Retina (tissue), 1 donor: ENCODE data around the gene NPIPA1.
"Not testable (repeated sequence)": the region's sequence is repeated elsewhere in the genome, so short reads cannot be mapped to it uniquely, and the experiment has no call there.

Source experiments
- DNase-seq: peaks from one replicate; pipeline ENCODE4 v3.0.0-alpha.2; 2016

NPIPA1 gene

GRCh38 chr16:14930971-14931370 lies 6.3 kb upstream of the NPIPA1 start:
- DNase-seq = not testable (repeated sequence)

- not testable (repeated sequence) for DNase-seq
Measured at GRCh38 chr16:14932581-14933375, 4.5 kb upstream of the NPIPA1 start.

- DNase-seq = not testable (repeated sequence)
Measured at GRCh38 chr16:14937994-14938393, 751 bp downstream of the NPIPA1 start.

GRCh38 chr16:14942686-14943085 lies 5.4 kb downstream of the NPIPA1 start:
- not testable (repeated sequence) for DNase-seq

- DNase-seq = no peak
Measured at GRCh38 chr16:14955546-14956231, 18.4 kb downstream of the NPIPA1 start.

- DNase-seq = no peak
Measured at GRCh38 chr16:14957576-14958322, 20.5 kb downstream of the NPIPA1 start.

GRCh38 chr16:14958323-14958600 lies 21.0 kb downstream of the NPIPA1 start:
- no peak for DNase-seq

- DNase-seq = no peak
Measured at GRCh38 chr16:14958970-14959369, 21.7 kb downstream of the NPIPA1 start.

- no peak for DNase-seq
Measured at GRCh38 chr16:14961405-14962186, 24.4 kb downstream of the NPIPA1 start.

- DNase-seq = no peak
Measured at GRCh38 chr16:14963281-14964173, 26.3 kb downstream of the NPIPA1 start.

GRCh38 chr16:14965328-14965727 lies 28.1 kb downstream of the NPIPA1 start:
- DNase-seq = no peak

- not testable (repeated sequence) for DNase-seq
Measured at GRCh38 chr16:14969795-14970194, 32.6 kb downstream of the NPIPA1 start.

GRCh38 chr16:14971621-14972228 lies 34.5 kb downstream of the NPIPA1 start:
- DNase-seq = not testable (repeated sequence)

GRCh38 chr16:14973785-14974322 lies 36.6 kb downstream of the NPIPA1 start:
- not testable (repeated sequence) for DNase-seq

GRCh38 chr16:14974331-14974655 lies 37.0 kb downstream of the NPIPA1 start:
- DNase-seq = not testable (repeated sequence)

- DNase-seq = peak; percentile 95
Measured at GRCh38 chr16:14974656-14975417, 37.6 kb downstream of the NPIPA1 start, which contains the start of gene PDXDC1. PDXDC1 (plus strand) TSS chr16:14975026; CDS start chr16:14975200, 174 bp downstream.

GRCh38 chr16:14975418-14976194 lies 38.4 kb downstream of the NPIPA1 start:
- DNase-seq = peak; percentile 63

GRCh38 chr16:14976971-14977736 lies 39.9 kb downstream of the NPIPA1 start:
- DNase-seq = not testable (repeated sequence)

- DNase-seq = not testable (repeated sequence)
Measured at GRCh38 chr16:14978281-14978680, 41.0 kb downstream of the NPIPA1 start.
